HG03457 (cell line): ENCODE measurements around the gene CRAT.
"Not testable (repeated sequence)": the region's sequence is repeated elsewhere in the genome, so short reads cannot be mapped to it uniquely, and the experiment has no call there.

Experiments used
- ATAC-seq: cut with Tn5 transposase; IDR thresholded peaks from one replicate; pipeline ENCODE4 v1.9.1; 2021; ENCODE audit warnings: moderate number of reproducible peaks; ENCODE audit not compliant: unreplicated experiment

Gene CRAT

GRCh38 chr9:129138476-129139232 lies 28.1 kb upstream of the CRAT start:
- no peak for ATAC-seq

GRCh38 chr9:129138144-129138462 lies 27.5 kb upstream of the CRAT start:
- no peak for ATAC-seq

- ATAC-seq: no peak
Observed at GRCh38 chr9:129137292-129138143, 26.9 kb upstream of the CRAT start.

GRCh38 chr9:129136446-129137035 lies 25.9 kb upstream of the CRAT start:
- no peak for ATAC-seq

- no peak for ATAC-seq
Observed at GRCh38 chr9:129135476-129135875, 24.9 kb upstream of the CRAT start.

GRCh38 chr9:129133082-129133481 lies 22.5 kb upstream of the CRAT start:
- no peak for ATAC-seq

GRCh38 chr9:129131300-129132145 lies 20.9 kb upstream of the CRAT start:
- ATAC-seq: no peak

- ATAC-seq: no peak
Observed at GRCh38 chr9:129130791-129131190, 20.2 kb upstream of the CRAT start.

- ATAC-seq: not testable (repeated sequence)
Observed at GRCh38 chr9:129130271-129130670, 19.7 kb upstream of the CRAT start.

GRCh38 chr9:129128689-129129088 lies 18.1 kb upstream of the CRAT start:
- no peak for ATAC-seq

- ATAC-seq: no peak
Observed at GRCh38 chr9:129126749-129127618, 16.4 kb upstream of the CRAT start.

- no peak for ATAC-seq
Observed at GRCh38 chr9:129125478-129125877, 14.9 kb upstream of the CRAT start.

GRCh38 chr9:129124506-129125069 lies 14.0 kb upstream of the CRAT start:
- ATAC-seq: no peak

GRCh38 chr9:129122976-129123375 lies 12.4 kb upstream of the CRAT start:
- not testable (repeated sequence) for ATAC-seq

GRCh38 chr9:129122133-129122532 lies 11.5 kb upstream of the CRAT start:
- no peak for ATAC-seq

GRCh38 chr9:129121483-129121882 lies 10.9 kb upstream of the CRAT start:
- no peak for ATAC-seq

GRCh38 chr9:129118799-129119198 lies 8.2 kb upstream of the CRAT start:
- no peak for ATAC-seq

GRCh38 chr9:129113645-129114304 lies 3.2 kb upstream of the CRAT start:
- ATAC-seq: no peak

- not testable (repeated sequence) for ATAC-seq
Observed at GRCh38 chr9:129112526-129112925, 1.9 kb upstream of the CRAT start.
